Endothelial cell of umbilical vein (primary cell): ENCODE measurements around the gene REPS1. TPM values are rescaled to one million over a fixed set of nuclear protein-coding genes. Genes with fewer than 3 reads are reported as not detected.

Source experiments
- BruUV-seq: library from RNA; stranded (reverse); fragments of 400-500 nt; replicated peaks from 2 replicates; lab custom pipeline; 2021; lab: Mats Ljungman, UMichigan
- CTCF ChIA-PET: fragments of 300-600, 350-600 bp; sonication (Branson Sonifier 250); formaldehyde crosslinking; loops from one replicate; lab custom pipeline; 2021; ENCODE audit warnings: antibody characterized with exemption, inconsistent platforms; lab: Charles Lee
- POLR2A ChIA-PET: fragments of 300-600, 350-600 bp; sonication (Branson Sonifier 250); formaldehyde crosslinking; loops from one replicate; lab custom pipeline; 2021; ENCODE audit warnings: antibody characterized with exemption, inconsistent platforms; lab: Charles Lee
- DNase-seq: peaks from one replicate; pipeline ENCODE4 v3.0.0-alpha.2; 2011; ENCODE audit warnings: low read depth, low spot score
- FAIRE-seq: peaks from 2 replicates; lab custom pipeline; 2011; peaks lifted over from hg19 to GRCh38; lab: Jason Lieb, UNC
- H2AFZ ChIP-seq: 2 replicates; pipeline ENCODE4 v1.6.0; 2012; ENCODE audit warnings: low read depth, low read length, control low read depth, inconsistent platforms
- H3K27ac ChIP-seq: 2 replicates; pipeline ENCODE4 v1.5.1; 2011; ENCODE audit warnings: low read depth, mild to moderate bottlenecking, control low read depth, low read length, moderate library complexity; ENCODE audit not compliant: insufficient read depth
- H3K27me3 ChIP-seq, 2 experiments: 2 replicates each; pipeline versions ENCODE4 v1.6.0 to v1.6.1; 2011; ENCODE audit warnings: low read length in 2 of 2, mixed read lengths in 1 of 2; ENCODE audit not compliant: control insufficient read depth in 2 of 2, insufficient read depth in 2 of 2
- H3K36me3 ChIP-seq, 2 experiments: 2 replicates in 1 of 2; 3 replicates in 1 of 2; pipeline ENCODE4 v1.5.1; 2011; ENCODE audit warnings: low read length in 2 of 2, mild to moderate bottlenecking in 1 of 2, moderate library complexity in 1 of 2; ENCODE audit not compliant: control insufficient read depth in 2 of 2, insufficient read depth in 2 of 2; ENCODE audit errors: extremely low read depth in 1 of 2
- H3K4me1 ChIP-seq: 3 replicates; pipeline ENCODE4 v1.5.1; 2011; ENCODE audit warnings: mild to moderate bottlenecking, low read length; ENCODE audit not compliant: control insufficient read depth, insufficient read depth; ENCODE audit errors: extremely low read depth
- H3K4me2 ChIP-seq: 2 replicates; pipeline ENCODE4 v1.6.1; 2011; ENCODE audit warnings: low read length, control low read depth, mixed read lengths; ENCODE audit not compliant: insufficient read depth
- H3K4me3 ChIP-seq, 3 experiments: fragments of 200-600 bp in 1 of 3; sonication (generic), shearing (Covaris generic) in 1 of 3; replicated peaks in 1 of 3; 2 replicates each; pipeline ENCODE4 v1.5.1; 2011 to 2016; ENCODE audit warnings: control low read depth in 3 of 3, low read length in 3 of 3, mild to moderate bottlenecking in 2 of 3, inconsistent platforms in 1 of 3, low read depth in 1 of 3, moderate library complexity in 1 of 3; ENCODE audit not compliant: insufficient read depth in 1 of 3
- H3K79me2 ChIP-seq: 2 replicates; pipeline ENCODE4 v1.6.0; 2012; ENCODE audit warnings: low read length, inconsistent platforms; ENCODE audit not compliant: control insufficient read depth, insufficient read depth
- H3K9ac ChIP-seq: replicated peaks from 2 replicates; pipeline ENCODE3; 2011; ENCODE audit warnings: low read length, control low read depth; ENCODE audit not compliant: insufficient read depth; ENCODE audit errors: extremely low read depth
- H3K9me1 ChIP-seq: replicated peaks from 3 replicates; pipeline ENCODE4 v1.6.0; 2011; ENCODE audit warnings: mild to moderate bottlenecking, low read length; ENCODE audit not compliant: control insufficient read depth, insufficient read depth; ENCODE audit errors: extremely low read depth
- H3K9me3 ChIP-seq: replicated peaks from 2 replicates; pipeline ENCODE4 v1.5.1; 2012; ENCODE audit warnings: low read length, inconsistent platforms; ENCODE audit not compliant: control insufficient read depth, insufficient read depth
- H4K20me1 ChIP-seq: replicated peaks from 2 replicates; pipeline ENCODE3; 2011; ENCODE audit warnings: mild to moderate bottlenecking, low read length; ENCODE audit not compliant: control insufficient read depth, insufficient read depth; ENCODE audit errors: extremely low read depth
- CTCF ChIP-seq, 2 donors: IDR thresholded peaks; 1 replicate in 1 of 2; 2 replicates in 1 of 2; pipeline ENCODE4 v1.5.1; 2011; ENCODE audit warnings: low read length in 2 of 2, mild to moderate bottlenecking in 2 of 2, moderate library complexity in 2 of 2, control low read depth in 1 of 2, inconsistent platforms in 1 of 2, low read depth in 1 of 2; ENCODE audit not compliant: insufficient read depth in 1 of 2; ENCODE audit errors: extremely low read depth in 1 of 2
- EZH2 ChIP-seq: IDR thresholded peaks from 2 replicates; pipeline ENCODE4 v1.6.1; 2012; ENCODE audit warnings: borderline replicate concordance, low read depth, mild to moderate bottlenecking, moderate library complexity, low read length, inconsistent platforms; ENCODE audit not compliant: severe bottlenecking
- FOS ChIP-seq: IDR thresholded peaks from 2 replicates; pipeline ENCODE4 v1.6.1; 2011; ENCODE audit warnings: mild to moderate bottlenecking, low read length, moderate library complexity, borderline replicate concordance; ENCODE audit not compliant: insufficient read depth
- GATA2 ChIP-seq: IDR thresholded peaks from 2 replicates; pipeline ENCODE4 v1.7.0; 2011; ENCODE audit warnings: low read depth, mild to moderate bottlenecking, moderate library complexity, mixed read lengths, low read length; ENCODE audit not compliant: insufficient read length, insufficient read depth
- JUN ChIP-seq: IDR thresholded peaks from 2 replicates; pipeline ENCODE4 v1.6.1; 2011; ENCODE audit warnings: borderline replicate concordance, low read depth; ENCODE audit not compliant: insufficient read length, insufficient read depth
- MAX ChIP-seq: IDR thresholded peaks from 2 replicates; pipeline ENCODE4 v1.6.1; 2011; ENCODE audit not compliant: insufficient read depth, insufficient read length
- MYC ChIP-seq: IDR thresholded peaks from one replicate; pipeline ENCODE4 v1.6.1; 2011; ENCODE audit warnings: mild to moderate bottlenecking, low read depth, low read length
- POLR2A ChIP-seq: IDR thresholded peaks from 2 replicates; pipeline ENCODE4 v1.6.1; 2012; ENCODE audit warnings: low read depth, mild to moderate bottlenecking, control low read depth, low read length
- POLR2AphosphoS5 ChIP-seq: IDR thresholded peaks from 2 replicates; pipeline ENCODE4 v1.6.1; 2012; ENCODE audit warnings: low read depth, mild to moderate bottlenecking, control low read depth, low read length, moderate library complexity; ENCODE audit not compliant: insufficient read depth
- dilution Hi-C: fragments of 300-500 bp; cut with MboI; formaldehyde crosslinking; loops from one replicate; pipeline ENCODE4 v1.15.0; 2019; ENCODE audit warnings: low sequenced_read_pairs; ENCODE audit not compliant: extremely low pct_ligation_motif_present
- intact Hi-C: fragments of 100-400 bp; cut with micrococcal nuclease; formaldehyde crosslinking; loops from one replicate; pipeline ENCODE4 v1.10.0; 2022
- polyA plus RNA-seq, 4 experiments: library from polyadenylated mRNA; depleted of rRNA in 3 of 4; stranded (reverse) in 3 of 4; unstranded in 1 of 4; fragments of >200 nt; gene quantifications; 2 replicates each; pipeline versions ENCODE4 v1.2.1 to v1.2.3, GENCODE V29; 2011 to 2012; ENCODE audit warnings: missing spikeins in 1 of 4
- total RNA-seq: library from RNA; stranded (reverse); gene quantifications from 2 replicates; pipeline ENCODE4 v1.2.3, GENCODE V29; 2021

Gene REPS1
- total and polyA plus RNA-seq, 2 donors (not counting 3 experiments of a cell fraction or from before 2014, with no cell fraction given): 20.6 to 35.0 TPM

- FAIRE-seq (no peak), DNase-seq (peak; percentile 63)
- H3K27ac ChIP-seq: no peak overlapping the region
- no peak overlapping the region for H3K4me3 ChIP-seq
- no TSS peak for BruUV-seq
- no peaks in the 10 kb centered on the region for H3K4me1 ChIP-seq
- POLR2A ChIA-PET: interaction anchor here (0.6 kb wide), 1 partner anchor 92 kb away, joined by 3 read pairs; no protein-coding TSS in a partner anchor
- no peak overlapping the region for H3K9ac ChIP-seq
- H3K36me3 ChIP-seq: peaks cover 11 to 13% of the 10 kb centered on the region in 2 experiments
- intact Hi-C loops (no loop called here), dilution Hi-C loops (no loop called here)
- H4K20me1 ChIP-seq: no peaks in the 10 kb centered on the region
- CTCF ChIA-PET: no interaction called here
- no peaks in the 10 kb centered on the region for H3K9me3 ChIP-seq
- no peak overlapping the region for H3K4me2 ChIP-seq
- no peaks in the 10 kb centered on the region for H3K9me1 ChIP-seq
- H3K27me3 ChIP-seq: no peaks in the 10 kb centered on the region
- H2AFZ ChIP-seq: no peak overlapping the region
- peaks cover 12% of the 10 kb centered on the region for H3K79me2 ChIP-seq
- no peak for TF ChIP-seq GATA2
- TF ChIP-seq POLR2AphosphoS5: no peak
- no peak for TF ChIP-seq POLR2A
- TF ChIP-seq MYC: no peak
- TF ChIP-seq MAX: no peak
- no peak for TF ChIP-seq CTCF (IDR thresholded peaks at IDR 0.05; ENCODE audit: extremely low read depth in 1 of 2, insufficient read depth in 1 of 2, low read depth in 1 of 2, low read length in 2 of 2)
- no peak for TF ChIP-seq JUN
- TF ChIP-seq EZH2: no peak
- TF ChIP-seq FOS: no peak
These were observed 49.4 kb upstream of the REPS1 start for GRCh38 chr6:139037490-139037889.
